NCI-H2171 (cell line): ENCODE measurements around the gene GALR2.

Experiments used
- DNase-seq: peaks from one replicate; lab custom pipeline; 2025; lab: John Stamatoyannopoulos, UW

Gene GALR2

DNA sequence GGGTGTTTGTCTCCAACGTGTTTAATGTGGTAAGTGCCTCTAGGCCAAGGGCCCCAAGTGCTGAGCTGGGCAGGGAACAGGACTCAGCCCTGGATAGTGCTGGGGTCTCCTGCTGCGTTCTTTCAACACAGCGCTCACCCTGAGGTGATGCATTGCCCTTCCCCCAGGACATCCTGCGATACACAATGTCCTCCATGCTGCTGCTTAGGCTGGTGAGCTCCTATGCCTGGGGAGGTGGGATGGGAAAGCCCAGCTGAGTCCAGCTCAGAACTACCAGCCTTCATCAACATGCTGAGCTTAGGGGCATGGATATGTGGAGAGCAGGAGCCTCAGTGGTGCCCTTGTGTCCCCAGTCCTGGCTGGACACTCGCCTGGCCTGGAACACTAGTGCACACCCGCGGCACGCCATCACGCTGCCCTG is 5.0 kb downstream of the GALR2 start:
- no peak for DNase-seq

DNA sequence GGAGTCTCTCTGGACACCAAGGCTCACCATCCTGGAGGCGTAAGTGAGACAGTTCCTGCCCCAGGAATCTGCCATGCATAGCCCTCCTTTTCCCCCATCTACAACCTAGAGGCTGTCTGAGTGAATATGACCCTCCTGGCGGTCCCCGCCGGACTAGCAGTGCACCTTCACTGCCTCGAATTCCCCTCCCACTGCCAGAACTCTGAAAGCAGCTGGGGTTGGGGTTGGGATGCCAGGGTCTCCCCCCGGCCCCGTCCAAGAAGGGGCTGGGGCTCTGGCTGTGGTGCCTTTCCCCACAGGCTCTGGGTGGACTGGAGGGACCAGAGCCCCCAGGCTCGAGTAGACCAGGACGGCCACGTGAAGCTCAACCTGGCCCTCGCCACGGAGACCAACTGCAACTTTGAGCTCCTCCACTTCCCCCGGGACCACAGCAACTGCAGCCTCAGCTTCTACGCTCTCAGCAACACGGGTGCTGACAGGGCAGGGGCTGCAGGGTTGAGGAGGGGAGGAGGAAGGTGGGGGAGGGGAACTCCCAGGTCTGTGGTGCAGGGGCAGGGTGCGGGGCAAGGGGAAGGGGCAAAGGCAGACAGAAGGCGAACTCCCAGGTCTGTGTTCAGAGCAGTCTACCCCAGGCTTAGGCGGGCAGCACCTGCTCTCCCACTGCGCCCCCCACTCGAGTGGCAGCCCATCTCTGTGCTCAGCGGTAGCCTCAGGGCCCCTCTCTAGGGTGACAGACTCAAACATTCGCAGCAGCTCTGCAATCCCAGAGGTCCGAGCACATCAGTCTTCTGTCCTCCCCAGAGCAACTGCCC is 5.6 kb downstream of the GALR2 start:
- no peak for DNase-seq

DNA sequence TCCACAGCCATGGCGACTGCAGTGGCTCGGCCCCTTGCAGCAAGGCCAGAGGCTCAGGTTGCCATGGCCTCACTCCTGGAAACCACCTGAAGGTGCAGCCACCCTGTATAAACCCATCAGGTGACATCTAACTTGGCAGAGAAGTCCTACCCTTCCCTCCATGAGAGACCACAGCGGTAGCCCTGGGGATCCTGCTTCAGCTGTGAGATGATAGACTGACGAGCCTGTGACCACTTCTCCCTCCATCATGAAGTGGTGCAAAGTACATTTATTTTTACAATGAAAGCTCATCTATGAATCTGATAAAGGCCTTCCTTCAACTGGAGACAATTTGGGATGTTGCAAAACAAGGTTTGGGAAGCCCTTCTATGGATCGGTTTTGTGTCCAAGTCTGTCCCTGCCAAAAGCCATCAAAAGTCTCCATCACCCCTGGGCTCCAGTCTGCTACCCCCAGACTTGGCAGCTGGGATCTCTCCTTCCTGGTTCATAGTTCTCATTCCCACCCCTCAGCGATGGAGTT is 6.2 kb downstream of the GALR2 start:
- DNase-seq = no peak

DNA sequence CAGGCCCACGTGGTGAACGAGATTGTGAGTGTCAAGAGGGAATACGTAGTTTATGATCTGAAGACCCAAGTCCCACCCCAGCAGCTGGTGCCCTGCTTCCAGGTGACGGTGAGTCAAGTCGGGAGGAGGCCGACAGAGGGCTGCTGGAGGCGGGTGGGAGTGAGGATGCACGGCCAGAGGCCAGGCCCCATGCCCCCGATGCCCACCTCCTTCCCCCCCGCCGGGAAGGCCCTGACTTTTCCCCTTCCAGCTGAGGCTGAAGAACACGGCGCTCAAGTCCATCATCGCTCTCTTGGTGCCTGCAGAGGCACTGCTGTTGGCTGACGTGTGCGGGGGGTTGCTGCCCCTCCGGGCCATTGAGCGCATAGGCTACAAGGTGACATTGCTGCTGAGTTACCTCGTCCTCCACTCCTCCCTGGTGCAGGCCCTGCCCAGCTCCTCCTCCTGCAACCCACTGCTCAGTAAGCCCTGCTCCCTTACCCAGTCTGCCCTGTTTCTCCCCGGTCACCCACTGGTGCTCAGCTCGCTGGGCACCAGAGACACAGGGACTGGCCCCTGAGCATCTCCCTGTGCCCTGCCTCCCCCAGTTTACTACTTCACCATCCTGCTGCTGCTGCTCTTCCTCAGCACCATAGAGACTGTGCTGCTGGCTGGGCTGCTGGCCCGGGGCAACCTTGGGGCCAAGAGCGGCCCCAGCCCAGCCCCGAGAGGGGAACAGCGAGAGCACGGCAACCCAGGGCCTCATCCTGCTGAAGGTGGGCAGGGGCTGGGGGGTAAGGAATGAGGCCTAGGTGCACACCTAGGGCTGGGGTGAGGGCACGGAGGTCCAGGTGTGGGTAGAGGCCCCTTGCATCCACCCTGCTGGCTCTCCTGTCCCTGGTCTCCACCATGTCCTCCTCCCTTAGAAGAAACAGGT is 7.0 kb downstream of the GALR2 start:
- DNase-seq = no peak

DNA sequence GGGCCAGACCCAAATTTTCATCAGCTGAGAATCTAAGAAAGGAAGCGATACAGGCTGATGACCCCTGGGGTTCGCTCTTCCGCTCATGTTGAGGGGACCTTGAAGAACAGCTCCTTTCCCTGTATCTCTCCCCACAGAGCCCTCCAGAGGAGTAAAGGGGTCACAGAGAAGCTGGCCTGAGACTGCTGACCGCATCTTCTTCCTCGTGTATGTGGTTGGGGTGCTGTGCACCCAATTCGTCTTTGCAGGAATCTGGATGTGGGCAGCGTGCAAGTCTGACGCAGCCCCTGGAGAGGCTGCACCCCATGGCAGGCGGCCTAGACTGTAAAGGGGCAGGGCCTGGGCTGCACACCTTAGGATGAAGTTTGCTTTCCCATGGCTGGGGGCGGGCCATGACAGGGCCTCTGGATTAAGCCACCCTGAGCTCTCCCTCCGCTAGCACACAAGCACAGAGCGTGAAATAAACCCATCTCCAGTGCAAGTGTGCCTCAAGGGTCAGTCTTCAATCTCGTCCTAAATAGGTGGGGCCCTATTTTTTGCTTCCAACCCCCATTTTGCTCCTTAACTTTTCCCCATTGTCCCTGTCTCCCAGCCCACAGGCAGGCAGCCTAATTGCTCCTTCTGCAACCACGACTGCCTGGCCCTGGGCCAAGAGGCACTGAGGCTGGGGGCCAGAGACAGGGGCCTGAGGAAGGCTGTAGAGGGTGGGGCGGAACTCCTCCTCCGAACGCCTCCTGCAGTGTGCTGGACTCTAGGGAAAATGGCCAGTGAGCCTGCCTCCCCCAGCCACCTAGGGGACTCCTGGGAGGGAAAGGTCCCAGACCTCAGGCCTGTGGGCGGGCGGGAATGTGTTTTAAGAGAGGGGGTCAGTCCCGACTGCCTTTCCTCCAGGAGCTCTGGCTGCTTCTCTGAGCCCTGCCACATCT is 8.0 kb downstream of the GALR2 start:
- DNase-seq = no peak

DNA sequence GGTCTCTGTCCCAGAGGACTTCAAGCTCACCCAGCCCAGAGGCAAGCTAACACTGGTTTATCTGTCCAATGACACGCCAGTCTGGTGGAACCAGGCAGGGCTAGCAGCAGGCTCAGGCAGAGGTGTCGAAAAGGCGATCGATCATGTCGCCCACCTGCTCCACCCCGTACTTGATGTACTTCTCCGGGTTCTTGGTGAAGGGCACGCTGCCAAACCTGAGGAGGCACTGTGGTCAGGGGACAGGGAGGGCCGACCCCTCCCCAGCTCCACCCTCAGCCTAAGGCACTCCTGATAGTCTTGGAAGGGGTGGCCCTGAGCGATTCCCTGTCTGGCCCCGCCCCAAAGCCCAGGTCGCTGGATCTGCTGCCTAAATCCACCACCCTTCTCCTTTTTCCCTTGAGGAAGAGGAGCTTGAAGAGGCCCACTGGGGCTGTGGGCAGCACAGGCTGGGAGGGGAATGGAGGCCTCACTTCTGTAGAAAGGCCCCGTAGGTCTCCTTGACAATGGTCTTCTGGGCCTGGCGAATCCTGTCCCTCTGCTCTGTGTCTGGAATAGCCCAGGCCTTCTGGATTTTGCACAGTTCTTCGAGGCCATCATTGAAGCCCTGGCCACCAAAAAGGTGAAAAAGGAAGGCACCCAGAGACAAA is 9.1 kb downstream of the GALR2 start:
- DNase-seq = no peak

DNA sequence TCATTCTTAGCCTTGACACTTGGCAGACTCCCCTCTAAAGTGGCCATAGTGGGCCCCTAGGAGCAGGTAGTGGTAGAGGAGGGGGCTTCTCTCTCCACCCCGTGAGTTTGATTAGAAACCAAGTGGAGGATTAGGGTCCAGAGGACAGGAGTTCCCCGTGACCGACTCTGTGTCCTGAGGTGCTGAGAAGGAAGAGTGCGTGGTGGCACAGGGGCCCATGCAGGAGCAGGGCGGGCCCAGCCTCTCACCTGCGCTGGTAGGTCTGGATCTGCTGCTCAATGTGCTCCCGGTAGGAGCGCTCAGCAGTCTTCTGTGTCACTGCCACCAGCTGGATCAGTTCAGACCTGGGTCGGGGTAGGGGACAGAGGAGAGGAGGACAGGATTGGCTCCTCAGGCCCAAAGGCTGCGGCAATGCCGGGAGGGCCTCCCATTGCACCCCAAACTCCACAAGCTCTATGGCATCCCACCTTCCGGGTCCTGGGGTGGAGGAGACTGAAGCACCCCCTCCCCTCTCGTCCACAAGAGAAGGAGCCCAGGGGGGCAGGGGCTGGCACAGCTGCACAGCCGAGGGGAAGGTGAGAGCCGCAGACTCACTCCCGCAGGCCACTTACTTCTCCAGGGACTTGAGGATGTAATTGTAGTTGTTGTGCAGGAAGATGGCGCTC is 10.6 kb downstream of the GALR2 start:
- no peak for DNase-seq

DNA sequence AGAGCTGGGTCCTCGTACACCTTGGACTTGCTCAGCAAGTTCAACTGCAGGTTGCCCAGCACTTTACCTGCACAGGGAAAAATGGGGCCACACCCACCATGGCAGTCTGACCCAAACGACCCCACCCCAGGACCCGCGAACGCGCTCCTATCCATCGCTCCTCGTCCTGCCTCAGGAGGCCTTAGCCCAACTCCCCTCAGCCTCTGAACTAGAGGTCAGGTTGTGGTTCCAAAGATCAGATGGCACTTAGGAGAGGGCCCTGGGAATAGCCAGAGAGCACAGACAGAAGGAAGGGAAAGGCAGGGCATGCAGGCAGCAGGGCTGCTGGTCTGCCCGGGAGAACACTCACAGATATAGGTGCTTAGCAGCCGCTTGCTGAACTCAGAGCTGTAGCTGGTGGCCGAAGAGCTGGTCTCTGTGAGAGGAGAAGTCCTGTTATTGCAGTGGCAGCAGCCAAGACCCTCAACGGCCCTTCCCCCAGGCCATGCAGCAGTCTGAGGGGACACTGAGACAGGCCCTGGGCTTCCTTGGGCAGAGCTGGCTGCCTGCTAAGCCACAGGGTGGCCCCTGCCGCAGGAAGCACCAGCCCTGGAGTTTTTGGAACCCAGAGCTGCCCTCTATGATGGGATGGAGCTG is 11.3 kb downstream of the GALR2 start:
- DNase-seq = no peak

DNA sequence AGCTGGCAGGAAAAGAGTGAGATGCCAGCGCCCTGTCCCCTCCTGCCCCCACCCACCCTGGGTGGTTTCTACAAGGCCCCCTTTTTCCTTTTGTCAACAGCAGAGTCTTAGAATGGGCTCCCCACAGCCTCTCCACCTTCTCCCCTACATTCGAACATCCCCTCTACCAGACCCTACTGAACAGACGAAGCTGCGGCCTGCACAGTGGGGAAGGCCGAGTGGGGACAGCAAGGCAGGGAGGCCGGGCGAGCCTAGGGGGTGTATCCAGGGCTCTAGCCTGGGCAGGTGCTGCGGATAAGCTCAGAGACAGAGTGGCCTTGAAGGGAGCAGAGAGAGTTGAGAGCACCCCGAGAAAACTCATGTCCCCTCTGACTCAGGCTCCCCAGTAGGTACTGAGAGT is 11.8 kb downstream of the GALR2 start:
- DNase-seq = no peak

DNA sequence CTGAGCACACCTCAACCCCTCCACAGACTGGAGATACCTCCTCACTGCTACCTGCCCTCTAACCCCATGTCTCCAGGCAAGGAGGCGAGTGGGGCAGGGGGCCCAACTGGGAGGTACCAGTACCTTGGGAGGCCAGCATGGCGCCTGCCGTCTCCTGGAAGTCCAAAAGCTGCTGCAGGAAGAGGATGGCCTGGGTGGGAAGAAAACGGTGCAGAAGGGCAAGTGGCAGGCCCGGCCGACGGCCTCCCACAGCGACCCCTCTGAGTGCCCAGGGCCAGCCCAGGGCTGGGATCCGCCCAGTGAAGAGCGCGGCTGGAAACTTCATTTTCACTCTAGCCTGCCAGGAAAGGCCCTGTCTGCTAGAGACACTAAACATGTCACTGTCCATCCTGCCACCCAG is 12.9 kb downstream of the GALR2 start:
- no peak for DNase-seq

DNA sequence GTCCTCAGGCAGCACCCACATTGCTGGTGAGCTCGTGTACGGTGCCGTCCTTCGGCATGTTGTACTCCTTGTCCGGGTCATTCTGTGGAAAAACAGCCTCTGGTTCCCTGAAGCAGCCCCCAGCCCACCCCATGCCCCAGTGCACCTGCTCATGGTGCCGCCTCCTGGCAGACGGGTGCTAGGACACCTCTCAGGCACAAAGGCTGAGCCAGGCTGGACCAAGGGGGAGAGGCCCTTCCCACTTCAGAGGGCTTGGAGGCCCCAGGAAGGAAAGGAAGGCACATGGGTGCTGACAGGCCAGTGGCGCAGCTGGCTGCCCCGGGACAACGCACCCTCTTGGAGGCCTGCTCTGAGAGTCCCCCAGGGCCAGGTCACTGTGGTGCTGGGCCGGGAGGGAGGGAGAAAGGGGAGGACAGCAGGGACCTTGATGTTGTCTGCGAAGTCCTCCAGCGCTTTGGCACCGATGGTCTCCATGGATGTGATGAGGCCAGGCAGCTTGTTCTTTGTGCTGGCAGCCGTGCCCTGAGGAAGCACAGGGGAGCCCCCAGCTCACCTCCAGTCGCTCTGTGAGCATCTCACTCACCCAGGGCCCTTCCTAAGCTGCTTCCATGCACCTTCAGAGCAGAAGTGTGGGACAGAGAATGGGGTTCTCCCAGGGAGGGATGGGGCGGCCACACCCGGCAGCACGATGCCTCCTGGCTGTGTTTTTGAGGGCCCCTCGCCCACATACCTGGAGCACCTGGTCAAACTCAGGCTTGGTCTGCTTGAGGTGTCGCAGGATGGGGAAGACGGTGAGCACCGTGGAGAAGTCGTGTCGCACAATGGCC is 13.7 kb downstream of the GALR2 start:
- no peak for DNase-seq

DNA sequence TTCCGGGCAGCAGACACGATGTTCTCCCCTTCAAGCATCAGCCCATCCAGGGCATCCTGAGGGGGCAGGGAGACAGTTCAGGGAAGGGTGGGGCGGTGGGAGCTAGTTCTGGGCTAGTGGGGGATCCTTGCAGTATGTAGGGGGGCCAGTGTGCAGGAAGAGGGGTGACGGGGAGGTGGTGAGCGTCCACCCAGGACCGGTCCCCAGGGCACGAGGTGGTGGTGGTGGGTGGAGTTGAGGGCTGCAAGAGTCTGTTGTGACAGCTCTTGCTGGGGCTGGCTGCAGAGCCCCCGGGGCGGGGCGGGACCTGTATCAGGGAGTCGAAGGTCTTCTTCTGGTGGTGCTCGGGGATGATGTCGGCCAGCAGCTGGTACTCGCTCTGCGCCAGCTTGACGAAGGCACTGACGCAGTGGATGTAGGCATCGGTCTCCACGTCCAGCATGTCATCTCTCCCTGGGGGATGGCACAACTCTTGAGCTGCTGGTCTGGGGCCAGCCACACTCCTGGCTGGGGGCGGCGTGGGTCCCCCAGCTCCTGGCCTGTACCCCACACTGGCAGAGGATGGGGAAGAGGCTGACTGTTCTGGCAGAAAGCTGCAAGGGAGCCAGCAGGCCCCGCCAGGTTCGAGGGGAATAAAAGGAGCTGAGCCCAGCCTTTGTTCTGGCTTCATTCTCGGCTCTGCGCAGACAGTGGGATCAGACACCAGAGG is 14.4 kb downstream of the GALR2 start:
- no peak for DNase-seq

DNA sequence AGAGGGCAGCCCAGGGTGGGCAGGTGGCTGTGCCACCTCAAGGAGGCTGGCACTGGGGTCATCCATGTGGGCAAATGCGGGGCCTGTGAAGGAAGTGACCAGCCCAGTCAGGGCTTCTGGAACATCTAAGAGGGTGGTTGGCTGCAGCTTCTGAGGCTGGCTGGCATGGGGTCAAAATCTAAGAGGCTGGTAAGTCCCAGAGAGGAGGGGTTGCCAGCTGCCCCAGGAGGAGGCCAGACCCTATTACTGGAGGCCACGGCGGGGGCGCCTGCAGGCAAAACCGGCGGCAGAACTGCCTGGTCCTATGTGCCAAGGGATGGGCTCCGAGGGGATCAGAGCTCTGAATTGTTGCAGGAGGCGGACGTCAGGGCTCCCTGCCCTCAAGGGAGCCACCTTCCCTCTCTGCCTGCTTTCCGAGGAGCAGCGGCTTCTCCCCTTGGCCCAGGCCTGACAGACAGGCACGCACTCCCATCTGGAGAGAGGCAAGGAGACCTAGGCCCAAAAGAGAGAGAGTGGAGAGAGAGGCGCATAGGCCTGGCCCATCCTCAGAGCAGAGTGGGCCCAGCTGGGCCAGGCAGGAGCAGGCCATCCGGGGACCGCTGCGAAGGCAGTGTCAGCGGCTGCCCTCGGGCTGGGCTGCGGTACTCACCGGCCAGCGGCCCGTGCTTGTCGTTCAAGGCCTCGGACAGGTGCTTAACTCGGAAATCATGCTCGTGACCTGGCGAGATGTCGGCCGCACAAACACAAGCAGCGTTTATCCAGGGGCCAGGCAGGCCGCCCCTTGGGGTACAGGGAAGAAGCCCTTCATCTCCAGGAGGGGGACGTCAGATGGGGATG is 15.3 kb downstream of the GALR2 start:
- no peak for DNase-seq

DNA sequence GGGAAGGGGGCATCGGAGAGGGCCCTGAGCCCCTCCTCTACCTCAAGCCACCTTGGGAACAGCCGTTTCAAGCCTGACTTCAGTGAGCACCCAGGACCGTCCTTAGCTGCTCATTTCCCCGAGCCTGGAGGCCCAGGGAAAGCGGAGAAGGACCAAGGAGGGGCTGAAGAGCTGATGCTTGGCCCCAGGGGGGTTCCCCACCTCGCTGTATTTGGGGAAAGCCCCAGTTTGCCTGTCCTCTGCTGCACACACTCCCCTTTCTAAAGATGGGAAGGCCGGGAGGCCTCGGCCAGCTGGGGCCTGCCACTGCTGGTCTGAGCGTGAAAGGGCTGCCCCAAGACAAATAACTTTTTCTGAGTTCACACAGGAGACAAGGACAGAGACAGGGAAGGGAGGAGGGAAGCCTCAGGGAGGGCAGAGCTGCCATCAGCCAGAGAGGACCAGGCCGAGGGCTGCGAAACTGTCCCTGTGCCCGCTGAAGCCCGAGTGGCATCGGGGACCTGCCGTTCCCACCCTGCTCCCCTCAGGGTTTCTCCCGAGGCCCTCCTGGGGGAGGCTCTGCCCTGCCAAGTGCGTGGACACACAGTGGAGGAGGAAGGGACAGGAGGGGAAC is 16.0 kb downstream of the GALR2 start:
- no peak for DNase-seq

DNA sequence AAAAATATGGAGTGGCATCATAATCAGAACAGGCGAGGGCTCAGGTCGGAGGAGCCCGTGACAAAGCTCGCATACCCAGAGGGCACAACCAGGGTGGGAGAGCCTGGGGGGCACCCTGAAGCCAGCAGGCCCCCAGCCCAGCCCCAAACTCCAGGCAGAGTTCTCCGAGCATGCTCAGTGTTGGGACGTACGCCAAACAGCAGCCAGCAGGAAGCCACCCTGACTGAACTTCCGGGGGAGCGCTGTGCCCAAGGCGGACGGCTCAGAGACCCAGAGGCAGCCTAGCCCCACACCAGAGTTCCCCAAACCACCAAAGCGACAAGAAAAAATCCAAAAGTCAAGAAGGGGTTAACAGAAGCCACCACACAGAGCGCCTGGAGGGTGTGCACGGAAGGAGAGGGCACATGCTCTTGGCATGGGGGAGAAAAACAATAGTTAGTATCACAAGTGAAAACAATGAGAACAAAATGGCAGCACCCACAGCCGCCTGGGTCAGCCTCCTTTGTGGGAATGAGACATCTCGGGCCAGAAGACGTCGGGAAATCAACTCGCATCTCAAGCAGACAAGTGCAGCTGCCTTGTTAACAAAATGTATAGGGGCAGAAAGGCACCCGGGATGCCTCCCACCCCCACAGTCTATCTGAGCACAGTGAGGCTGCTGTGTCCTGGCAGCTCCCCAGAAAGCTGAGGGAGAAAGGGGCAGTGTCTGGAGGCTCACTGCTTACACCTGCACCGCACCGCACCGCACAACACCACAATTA is 17.1 kb downstream of the GALR2 start:
- no peak for DNase-seq

DNA sequence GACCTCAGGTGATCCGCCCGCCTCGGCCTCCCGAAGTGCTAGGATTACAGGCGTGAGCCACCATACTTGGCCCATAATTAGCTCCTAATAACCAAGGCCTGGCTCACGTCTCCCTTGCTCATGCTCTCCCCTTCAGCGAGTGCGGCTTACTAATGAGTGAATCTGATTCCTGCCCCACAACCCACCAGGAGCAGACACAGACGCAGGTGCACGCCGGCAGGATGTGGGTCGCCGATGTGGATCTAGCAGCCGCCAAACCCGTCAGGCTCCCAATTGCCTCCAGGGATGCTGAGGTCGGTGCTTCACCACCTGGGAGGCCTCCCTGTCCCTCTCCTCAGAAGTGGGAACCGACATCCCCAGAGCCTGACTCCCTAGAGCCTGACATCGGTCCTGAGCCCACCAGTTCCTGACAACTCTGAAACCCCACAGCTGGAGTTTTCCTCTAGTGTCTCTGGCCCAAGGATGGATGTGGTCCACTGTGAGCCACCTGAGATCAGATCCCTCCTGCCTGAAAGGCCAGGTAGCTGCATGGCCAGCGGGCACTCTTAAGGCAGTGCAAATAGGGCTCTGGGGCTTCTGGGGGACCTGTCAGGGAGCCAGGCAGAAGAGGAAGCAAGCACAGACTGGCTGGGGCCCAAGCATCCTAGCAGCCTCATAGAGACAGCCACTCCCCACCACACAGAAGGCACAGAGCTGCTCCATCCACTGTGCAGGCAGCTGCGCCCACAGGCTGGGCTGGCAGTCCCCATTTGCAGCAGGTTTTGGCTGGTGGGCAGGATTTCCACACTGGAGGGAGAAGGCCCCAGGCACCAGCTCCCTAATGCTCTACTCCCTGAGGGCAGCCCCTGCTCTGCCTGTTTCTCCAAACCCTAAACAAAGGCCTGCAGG is 18.2 kb downstream of the GALR2 start:
- no peak for DNase-seq
